GM19193 (cell line): ENCODE measurements around the gene PRLH.

Experiments used
- POLR2A ChIP-seq: IDR thresholded peaks from 4 replicates; pipeline ENCODE4 v1.6.1; 2011; ENCODE audit not compliant: insufficient read depth, insufficient read length; ENCODE audit errors: extremely low read depth

PRLH gene

DNA sequence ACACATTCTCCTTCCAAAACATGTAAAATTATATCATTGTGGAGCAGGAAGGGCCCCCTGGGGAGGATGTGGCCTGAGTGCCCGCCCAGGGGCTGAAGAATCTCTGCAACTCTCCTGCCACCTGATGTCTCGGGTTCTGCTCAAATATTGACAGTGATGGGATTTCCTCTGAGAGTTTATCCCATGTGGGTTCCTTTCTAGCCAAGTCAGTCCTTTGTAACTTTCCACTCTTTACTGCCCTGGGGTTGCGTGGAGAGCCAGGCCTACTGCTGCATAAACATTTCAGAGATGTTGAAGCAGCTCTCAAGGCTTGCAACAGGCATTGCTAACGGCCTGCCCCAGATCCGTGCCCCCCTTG is 28.1 kb downstream of the PRLH start:
- no peak for TF ChIP-seq POLR2A

DNA sequence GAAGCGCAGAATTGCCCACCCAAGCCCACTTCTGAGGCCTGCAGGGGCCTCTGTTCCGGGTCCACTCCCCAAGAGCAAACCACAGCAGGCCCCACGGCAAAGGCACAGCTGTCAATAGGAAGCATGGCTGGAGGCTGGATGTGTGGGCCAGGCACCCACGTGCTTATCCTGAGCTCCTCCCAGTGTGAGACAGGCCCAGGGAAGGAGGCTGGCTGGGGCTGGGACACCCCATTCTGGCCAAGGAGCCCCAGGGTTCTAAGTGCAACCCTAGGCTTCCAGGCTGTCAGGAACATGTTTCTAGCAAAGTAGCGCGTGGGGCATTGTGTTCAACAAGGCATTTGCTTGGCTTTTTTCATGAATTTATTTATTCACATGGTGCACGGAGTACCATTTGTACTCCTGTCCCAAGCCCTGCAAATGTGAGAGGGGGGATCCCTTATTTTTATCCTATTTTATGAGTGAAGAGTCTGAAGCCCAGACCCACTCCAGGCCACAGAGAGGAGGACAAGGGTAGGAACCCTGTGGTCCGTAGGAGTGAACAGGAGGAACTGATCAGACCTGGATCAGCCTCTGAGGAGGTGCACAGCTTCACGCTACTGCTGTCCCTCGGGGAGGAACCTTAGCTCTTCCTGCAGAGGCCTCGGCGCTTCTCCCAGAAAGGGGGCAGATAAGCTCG is 30.3 kb downstream of the PRLH start:
- no peak for TF ChIP-seq POLR2A

DNA sequence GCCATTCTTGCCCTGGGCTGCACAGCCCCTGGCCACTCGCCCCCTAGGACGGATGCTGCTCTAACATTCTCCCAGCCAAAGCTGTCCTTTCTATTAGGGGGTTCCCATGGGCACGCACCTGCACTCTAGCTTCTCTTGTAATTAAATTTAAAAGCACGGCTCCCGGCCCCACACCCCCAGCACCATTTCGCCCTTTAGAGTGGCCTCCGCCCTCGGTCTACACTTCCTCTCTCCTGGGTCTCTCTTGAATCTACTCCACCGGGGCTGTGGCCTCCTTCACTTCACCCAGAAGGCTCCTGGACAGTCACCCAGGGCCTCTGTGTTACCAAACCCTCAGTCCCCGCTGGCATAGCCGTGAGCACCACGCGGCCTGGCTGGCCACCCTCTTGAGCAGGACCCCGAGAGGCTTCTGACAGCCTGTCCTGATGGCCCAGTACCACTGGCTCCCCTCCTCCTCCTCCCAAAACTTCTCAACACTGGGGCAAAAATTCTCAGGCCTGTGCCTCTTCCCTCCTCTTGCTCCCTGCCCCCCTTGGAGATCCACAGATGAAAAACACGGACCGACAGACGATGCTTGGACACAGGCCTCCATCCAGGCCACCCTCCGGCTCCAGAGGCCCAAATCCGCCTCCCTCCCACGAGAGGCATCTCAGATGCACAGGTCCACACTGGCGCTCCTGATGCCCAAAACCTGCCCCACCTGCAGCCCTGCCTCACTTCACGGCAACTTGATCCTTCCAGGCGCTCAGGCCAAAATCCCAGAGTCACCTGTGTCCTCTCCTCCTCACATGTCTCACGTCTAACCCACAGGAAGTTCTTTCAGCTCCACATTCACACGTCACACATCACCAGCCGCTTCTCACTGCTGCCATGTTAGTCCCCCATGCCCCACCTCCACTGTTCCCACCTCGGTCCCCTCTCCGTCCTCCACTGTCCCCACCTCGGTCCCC is 31.1 kb downstream of the PRLH start:
- no peak for TF ChIP-seq POLR2A

DNA sequence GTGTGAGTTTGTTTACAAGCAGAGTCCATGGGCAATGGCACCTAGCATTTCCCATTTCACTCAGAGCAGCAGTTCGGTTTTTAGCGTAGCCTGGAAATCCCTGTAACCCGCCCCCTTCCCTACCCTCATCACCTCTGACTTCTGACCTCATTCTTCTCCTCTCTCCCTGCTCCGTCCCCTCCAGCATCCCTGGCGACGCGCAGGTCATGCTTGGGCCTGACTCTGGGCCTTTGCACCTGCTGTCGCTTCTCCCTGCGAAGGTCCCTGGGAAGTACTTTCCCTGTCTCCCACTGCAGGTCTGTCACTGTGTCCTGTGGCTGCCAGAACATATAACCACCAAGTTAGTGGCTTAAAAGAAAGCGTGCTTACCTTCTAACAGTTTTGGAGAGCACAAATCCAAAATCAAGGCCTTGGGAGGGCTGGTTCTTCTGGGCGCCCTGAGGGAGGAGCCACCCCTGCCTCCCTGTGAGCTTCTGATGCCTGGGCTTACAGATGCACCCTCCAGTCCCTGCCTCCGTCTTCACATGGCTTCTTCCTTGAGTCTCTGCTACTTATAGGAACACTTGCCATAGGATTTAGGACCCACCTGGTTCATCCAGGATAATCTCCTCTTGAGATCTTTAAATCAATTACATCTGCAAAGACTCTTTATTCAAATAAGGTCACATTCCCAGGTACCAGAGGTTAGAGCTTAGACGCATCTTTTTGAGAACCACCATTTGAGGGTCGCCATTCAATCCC is 32.3 kb downstream of the PRLH start:
- no peak for TF ChIP-seq POLR2A

DNA sequence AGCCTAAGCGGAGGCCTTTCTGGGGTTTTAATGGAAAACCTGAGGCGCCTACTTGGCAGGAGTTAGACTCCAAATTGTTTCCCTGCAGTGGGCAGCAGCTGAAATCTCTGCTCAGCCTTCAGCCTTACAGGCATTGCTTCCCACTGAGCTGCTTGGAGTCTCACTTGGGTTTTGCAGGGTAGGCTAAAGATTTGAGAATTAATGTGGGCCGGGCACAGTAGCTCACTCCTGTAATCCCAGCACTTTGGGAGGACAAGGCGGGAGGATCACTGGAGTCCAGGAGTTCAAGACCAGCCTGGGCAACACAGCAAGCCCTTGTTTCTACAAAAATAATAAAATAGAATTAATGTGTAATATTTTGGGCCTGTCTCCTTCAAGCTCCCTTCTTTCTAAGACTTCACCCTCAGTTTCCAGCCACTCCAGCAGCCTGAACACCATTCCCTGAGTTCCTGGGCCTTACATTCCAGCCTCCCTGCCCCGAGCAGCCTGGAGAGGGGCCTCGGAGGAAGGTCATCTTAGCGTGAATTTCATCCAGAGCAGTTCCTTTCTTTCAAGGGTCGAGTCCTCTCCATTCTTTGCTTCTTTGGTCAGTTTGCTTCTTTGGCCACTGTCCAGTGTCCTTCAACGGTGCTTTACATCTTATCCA is 33.2 kb downstream of the PRLH start:
- no peak for TF ChIP-seq POLR2A

DNA sequence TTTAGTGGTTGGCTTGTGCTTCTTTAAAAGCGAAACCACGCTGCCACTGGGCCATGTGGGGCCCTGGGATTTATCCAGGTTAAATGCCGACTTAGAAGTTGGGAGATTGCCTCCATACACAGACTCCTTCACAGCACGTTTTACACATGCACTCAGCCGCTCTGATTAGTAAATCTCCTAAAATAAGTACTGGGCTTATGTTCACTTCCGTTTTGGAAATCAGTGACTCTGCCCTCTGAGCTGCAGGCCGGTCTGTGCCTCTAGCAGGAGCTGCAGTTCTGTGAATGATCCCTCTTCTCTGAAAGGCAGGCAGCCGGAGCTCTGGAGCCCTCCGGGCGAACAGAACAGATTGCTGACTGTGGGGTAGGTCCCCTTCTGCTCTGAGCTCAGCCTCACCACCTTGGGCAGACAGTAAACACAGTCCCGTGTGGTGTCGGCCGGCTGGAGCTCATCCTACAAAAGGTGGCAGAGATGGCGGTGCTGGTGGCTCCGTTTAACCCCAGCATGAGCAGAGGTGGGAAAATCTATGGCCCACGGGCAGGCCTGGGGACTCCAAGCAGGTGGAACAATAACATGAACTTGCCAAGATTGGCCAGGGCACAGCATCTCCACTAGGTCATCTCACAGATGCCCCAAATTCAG is 34.0 kb downstream of the PRLH start:
- TF ChIP-seq POLR2A, result no peak

DNA sequence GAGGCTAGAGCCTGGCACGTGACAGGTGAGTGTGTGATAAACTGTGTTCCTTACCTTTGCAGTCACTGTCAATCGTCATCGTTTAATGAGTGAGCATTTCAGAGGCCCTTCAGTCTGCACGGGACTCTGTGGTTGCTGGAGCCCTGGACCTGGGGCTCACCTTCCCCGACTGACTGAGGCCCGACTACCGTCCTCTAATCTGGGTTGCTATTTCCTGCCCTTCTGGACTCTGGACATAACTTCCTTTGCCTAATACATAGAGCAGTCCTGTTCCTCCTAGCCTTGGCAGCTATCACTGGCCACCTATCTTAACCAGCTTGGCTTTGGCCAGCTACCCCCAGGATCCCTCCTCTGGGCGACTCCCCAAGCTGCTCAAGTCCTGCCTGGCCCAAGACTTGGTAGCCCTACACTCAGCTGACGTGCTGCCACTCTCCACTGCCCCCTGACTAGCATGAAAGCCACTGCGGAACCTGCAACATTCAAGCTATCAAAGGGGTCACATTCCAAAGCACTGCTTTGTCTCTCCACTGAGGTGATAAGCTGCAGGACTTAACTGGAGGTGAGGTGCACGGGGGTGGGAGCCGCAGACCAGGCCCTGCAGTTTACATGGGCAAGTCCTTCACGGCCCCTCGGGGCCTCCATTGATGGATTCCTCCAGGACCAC is 35.2 kb downstream of the PRLH start:
- TF ChIP-seq POLR2A, result no peak

DNA sequence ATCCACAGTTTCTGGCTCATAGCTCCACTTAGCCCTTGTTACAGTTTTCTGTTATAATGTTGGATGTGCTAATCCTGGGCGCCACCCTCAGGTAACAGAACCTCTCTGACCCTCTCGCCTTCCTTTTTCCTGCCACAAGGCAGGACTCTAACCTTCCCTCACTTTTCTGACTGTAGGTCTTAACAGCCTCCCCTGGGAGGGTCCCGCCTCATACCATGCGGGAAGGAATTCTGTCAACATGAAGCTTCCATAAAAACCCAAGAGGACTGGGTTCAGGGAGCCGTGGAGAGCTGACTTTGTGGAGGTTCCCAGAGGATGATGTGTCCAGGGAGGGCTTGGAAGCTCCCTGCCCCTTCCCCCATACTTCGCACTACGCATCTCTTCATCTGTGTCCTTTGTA is 36.0 kb downstream of the PRLH start:
- TF ChIP-seq POLR2A, result no peak

DNA sequence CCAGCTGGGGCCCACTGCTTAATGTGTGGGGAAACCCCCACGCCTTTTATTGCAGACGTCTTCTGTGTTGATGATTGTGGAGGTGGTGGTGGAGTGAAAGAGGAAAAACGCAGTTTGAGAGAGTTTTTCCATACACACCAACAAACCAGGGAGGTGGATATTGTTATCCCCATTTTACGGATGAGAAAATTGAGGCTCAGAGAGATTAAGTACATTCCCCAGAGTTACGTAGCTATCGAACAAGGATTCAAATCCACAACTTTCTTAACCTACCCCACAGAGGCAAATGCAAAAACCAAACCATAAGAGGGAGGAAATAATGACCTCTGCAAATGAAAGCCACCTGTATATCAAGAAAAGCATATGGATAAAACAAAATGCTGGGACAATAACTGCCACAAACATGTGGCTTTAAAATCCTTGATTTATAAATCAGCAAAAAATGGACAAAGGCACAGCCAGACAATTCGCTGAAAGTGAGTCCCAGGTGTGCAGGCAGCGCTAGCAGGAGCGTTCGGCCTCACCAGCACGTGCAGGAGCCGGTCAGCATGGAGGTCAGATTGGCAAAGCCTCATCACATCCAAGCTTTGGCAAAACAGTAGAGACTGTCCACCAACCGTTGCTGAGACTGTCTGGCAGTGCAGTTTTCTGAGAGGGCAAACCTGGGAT is 36.8 kb downstream of the PRLH start:
- TF ChIP-seq POLR2A, result no peak

DNA sequence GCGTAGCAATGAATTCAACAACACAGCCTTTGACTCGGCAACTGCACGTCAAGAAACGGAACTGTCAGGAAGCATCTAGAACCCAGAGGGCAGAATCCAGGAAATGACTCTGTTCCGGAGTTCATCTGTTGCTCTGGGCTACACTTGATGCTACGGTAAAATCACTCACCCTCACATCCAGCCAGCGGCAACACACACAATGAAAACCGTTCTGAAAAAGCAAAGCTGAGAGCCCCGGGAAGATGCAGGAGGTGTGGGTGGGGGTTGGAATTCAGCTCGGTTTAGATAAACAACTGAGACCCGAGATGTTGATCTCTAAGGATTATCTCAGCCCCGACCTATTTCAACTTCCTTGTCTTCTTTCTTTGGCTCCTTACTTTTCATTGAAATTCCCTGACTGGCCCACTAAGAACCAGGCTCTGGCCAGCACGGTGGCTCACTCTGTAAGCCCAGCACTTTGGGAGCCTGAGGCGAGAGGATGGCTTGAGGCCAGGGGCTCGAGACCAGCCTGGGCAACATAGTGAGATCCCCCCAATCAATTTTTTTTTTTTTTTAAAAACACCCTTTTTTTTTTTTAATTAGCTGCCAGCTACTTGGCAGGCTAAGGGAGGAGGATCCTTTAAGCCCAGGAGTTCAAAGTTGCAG is 37.5 kb downstream of the PRLH start:
- TF ChIP-seq POLR2A, result no peak

DNA sequence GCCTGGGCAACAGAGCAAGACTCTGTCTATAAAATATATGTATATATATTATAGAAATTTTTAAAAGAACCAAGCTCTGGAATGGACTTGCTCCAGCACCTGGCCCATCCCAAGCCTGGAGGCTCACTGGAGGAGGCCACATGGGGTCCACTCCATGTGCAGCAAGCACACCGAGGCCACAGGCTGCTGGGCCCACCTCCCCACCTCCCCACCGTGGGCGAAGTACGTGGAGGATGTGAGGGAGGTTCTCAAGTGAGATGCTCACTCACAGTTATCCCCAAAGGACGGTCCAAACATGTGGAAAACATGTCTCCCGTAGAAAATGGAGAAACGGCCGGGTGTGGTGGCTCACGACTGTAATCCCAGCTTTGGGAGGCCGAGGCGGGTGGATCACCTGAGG is 38.0 kb downstream of the PRLH start:
- no peak for TF ChIP-seq POLR2A

DNA sequence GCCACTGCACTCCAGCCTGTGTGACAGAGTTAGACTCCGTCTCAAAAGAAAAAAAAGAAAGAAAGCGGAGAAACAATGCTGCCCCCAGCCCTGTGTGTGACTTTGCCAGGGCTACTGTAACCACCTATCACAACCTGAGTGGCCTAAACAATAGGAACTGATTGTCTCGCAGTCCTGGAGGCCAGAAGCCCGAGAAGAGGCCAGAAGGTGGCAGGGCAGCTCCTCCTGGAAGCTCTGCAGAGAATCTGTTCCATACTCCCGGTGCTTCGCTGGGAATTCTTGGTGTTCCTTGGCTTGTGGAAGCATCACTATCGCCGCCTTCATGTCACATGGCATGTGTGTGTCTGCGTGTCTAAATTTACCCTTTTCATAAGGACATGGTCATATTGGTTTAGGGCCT is 38.6 kb downstream of the PRLH start:
- TF ChIP-seq POLR2A, result no peak
